ENCODE measurements around the gene XXYLT1.
"Not testable (repeated sequence)": the region's sequence is repeated elsewhere in the genome, so short reads cannot be mapped to it uniquely, and the experiment has no call there.

XXYLT1 gene

DNA sequence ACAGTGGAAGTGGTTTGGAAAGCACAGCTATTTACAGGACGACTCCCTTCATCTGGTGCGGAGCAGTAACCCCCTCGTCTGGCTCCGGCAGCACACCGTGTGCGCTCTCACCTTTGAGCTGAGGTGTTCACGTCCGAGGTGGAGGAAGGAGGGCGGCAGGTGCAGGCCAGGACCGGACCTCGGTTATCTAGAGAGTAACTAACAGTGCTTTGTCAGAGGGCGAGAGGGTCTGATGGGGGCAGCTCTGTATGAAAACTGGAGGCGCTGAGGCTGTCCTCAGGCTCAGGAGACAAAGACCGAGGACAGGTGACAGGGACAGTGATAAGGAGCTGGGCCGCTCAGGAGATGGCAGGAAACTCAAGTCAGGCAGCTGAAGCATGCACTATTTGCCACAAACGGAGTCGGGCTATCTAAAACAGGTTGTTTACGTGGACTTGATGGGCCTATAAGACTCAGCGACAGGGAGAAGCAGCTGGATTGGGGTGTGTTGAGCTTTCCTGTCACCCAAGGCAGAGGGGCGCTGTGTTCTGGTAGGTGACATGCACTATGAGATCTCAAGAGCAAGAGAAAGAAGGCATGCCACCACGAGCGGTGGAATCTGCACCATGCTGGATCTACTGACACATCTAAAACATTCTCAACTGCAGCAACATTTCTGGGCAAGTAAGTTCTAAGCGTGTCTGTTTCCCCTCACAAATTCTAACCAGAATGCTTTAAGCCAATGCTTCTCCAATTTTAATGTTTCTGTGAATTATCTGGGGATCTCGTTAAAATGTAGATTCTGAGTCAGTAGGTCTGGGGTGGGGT, 155.2 kb downstream of the XXYLT1 start:
- no peaks in the 10 kb centered on the region for H3K9me3 ChIP-seq (ENCODE audit: control insufficient read depth, insufficient read depth, low read length)
- no peaks in the 10 kb centered on the region for H3K36me3 ChIP-seq (ENCODE audit: insufficient read depth, low read length)
- H3K9ac ChIP-seq (ENCODE audit: low read depth, low read length) = no peak overlapping the region
- H3K4me1 ChIP-seq (ENCODE audit: insufficient read depth, low read length) = peaks cover 17% of the 10 kb centered on the region

DNA sequence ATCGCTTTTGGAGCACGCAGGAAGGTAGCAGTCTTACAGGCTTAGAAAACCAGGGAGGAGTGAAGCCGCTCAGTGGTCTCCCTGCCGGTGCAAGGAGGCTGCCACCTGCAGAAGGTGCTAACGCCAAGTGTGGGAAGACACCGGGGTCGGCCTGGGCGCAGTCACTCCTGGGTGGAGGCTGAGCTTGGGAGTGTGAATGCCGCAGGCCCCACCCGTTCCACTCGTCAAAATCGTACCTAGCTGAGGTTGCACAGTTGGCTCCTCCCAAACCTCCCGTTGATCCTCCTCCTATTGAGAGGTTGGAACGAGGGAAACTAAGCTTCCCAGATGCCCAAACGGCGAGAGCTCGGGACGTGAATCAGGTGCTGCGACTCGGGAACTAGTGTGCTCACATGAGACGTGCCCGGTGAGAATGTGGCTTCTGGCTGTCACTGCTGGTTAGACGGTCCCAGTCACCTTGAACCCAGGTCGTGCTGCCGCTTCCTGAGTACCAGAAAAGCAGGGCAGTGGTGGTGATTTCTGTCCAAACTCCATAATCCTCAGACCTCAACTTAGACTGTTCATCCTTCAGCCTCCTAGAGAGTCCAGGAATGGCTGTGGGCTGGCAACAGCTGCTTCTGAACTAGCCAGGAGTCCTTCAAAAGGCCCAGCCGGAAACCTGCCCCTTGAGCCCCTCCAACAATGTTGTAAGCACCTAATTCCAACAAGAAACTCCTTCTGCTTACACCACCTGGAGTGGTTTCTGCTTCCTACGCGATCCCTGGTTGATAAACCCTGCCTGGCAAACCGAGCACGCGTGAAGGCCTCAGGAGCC, 156.0 kb downstream of the XXYLT1 start:
- no peaks in the 10 kb centered on the region for H3K36me3 ChIP-seq (ENCODE audit: insufficient read depth, low read length)
- H3K9me3 ChIP-seq (ENCODE audit: control insufficient read depth, insufficient read depth, low read length) = no peaks in the 10 kb centered on the region
- no peak overlapping the region for H3K9ac ChIP-seq (ENCODE audit: low read depth, low read length)
- H3K4me1 ChIP-seq (ENCODE audit: insufficient read depth, low read length) = peaks cover 17% of the 10 kb centered on the region

GRCh38 chr3:195113536-195114425, 157.2 kb downstream of the XXYLT1 start:
- Histone ChIP-seq H3K9ac (ENCODE audit: low read depth, low read length) (no peak overlapping the region), H3K9me3 (ENCODE audit: control insufficient read depth, insufficient read depth, low read length) (no peaks in the 10 kb centered on the region), H3K4me1 (ENCODE audit: insufficient read depth, low read length) (peaks cover 13% of the 10 kb centered on the region), H3K36me3 (ENCODE audit: insufficient read depth, low read length) (no peaks in the 10 kb centered on the region)

GRCh38 chr3:195113048-195113447, 157.9 kb downstream of the XXYLT1 start:
- no peak overlapping the region for H3K9ac ChIP-seq (ENCODE audit: low read depth, low read length)
- H3K4me1 ChIP-seq (ENCODE audit: insufficient read depth, low read length) = peaks cover 6% of the 10 kb centered on the region
- H3K9me3 ChIP-seq (ENCODE audit: control insufficient read depth, insufficient read depth, low read length) = no peaks in the 10 kb centered on the region
- H3K36me3 ChIP-seq (ENCODE audit: insufficient read depth, low read length) = no peaks in the 10 kb centered on the region

GRCh38 chr3:195112361-195112791, 158.6 kb downstream of the XXYLT1 start:
- peaks cover 3% of the 10 kb centered on the region for H3K4me1 ChIP-seq (ENCODE audit: insufficient read depth, low read length)
- no peaks in the 10 kb centered on the region for H3K36me3 ChIP-seq (ENCODE audit: insufficient read depth, low read length)
- H3K9ac ChIP-seq (ENCODE audit: low read depth, low read length) = no peak overlapping the region
- H3K9me3 ChIP-seq (ENCODE audit: control insufficient read depth, insufficient read depth, low read length) = no peaks in the 10 kb centered on the region

GRCh38 chr3:195111766-195112165, 159.2 kb downstream of the XXYLT1 start:
- no peaks in the 10 kb centered on the region for H3K9me3 ChIP-seq (ENCODE audit: control insufficient read depth, insufficient read depth, low read length)
- H3K4me1 ChIP-seq (ENCODE audit: insufficient read depth, low read length) = peaks cover 3% of the 10 kb centered on the region
- H3K36me3 ChIP-seq (ENCODE audit: insufficient read depth, low read length) = no peaks in the 10 kb centered on the region
- no peak overlapping the region for H3K9ac ChIP-seq (ENCODE audit: low read depth, low read length)

DNA sequence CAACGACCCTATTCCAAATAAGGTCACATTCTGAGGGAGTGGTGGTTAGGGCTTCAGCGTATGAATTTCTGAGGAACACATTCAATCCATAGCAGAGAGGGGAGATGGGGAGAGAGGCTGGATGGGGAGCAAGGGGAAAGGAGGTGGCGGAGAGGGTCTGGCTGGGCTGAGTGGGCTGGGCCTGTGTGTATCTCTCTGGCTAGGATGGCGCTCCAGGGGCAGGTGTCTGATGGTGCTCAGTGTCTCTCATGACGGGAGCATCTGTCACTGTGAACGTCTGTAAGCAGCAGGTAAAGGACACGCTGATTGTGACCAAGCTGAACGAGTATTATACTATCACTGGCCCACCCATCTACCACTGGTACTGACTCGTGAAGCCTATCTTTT, 159.6 kb downstream of the XXYLT1 start:
- H3K9ac ChIP-seq (ENCODE audit: low read depth, low read length) = no peak overlapping the region
- no peaks in the 10 kb centered on the region for H3K9me3 ChIP-seq (ENCODE audit: control insufficient read depth, insufficient read depth, low read length)
- H3K36me3 ChIP-seq (ENCODE audit: insufficient read depth, low read length) = no peaks in the 10 kb centered on the region
- peaks cover 3% of the 10 kb centered on the region for H3K4me1 ChIP-seq (ENCODE audit: insufficient read depth, low read length)

DNA sequence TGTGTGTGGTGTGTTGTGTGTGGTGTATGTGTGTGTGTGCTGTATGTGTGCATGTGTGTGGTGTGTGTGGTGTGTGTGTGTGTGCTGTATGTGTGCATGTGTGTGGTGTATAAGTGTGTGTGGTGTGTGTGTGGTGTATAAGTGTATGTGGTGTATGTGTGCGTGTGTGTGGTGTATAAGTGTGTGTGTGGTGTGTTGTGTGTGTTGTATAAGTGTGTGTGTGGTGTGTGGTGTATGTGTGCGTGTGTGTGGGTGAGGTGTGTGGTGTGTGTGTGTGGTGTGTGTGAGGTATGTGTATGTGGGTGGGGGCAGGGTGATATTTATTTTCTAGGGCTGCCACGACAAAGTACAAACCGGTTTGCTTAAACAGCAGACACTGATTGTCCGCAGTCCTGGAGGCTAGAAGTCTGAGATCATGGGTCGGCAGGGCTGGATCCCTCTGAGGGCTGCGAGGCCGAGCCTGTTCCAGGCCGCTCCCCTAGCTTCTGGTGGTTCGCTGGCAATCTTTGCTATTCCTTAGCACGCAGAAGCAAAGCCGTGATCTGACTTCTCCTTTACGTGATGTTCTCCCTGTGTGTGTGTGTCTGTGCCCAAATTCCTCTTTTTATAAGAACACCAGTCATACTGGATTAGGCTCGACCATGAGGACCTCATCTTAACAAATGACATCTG, 160.2 kb downstream of the XXYLT1 start:
- Histone ChIP-seq H3K9ac (ENCODE audit: low read depth, low read length) (no peak overlapping the region), H3K9me3 (ENCODE audit: control insufficient read depth, insufficient read depth, low read length) (no peaks in the 10 kb centered on the region), H3K4me1 (ENCODE audit: insufficient read depth, low read length) (peaks cover 3% of the 10 kb centered on the region; the same call in 1 of the 2 replicates), H3K36me3 (ENCODE audit: insufficient read depth, low read length) (no peaks in the 10 kb centered on the region)

DNA sequence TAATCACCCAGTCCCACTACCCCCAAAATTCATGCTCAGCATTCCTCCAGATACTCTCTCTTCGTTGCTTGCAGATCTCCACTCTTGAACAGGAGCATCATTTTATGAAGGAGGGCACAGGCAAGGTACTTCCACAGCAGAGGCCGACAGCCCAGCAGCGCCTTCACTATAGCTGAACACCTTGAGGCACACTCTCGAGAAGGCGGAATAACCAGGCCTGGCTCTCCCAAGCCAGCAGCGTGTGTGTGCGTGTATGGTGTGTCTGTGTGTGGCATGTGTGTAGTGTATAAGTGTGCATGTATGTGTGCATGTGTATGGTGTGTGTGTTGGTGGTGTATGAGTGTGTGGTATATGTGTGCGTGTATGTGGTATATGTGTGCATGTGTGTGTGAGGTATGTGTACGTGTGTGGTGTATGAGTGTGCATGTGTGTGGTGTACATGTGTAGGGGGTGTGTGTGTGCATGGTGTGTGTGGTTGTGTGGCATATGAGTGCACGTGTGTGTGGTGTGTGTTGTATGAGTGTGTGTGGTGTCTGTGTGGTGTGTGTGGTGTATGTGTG, 161.8 kb downstream of the XXYLT1 start:
- Histone ChIP-seq H3K36me3 (ENCODE audit: insufficient read depth, low read length) (no peaks in the 10 kb centered on the region), H3K4me1 (ENCODE audit: insufficient read depth, low read length) (peaks cover 8% of the 10 kb centered on the region), H3K9me3 (ENCODE audit: control insufficient read depth, insufficient read depth, low read length) (no peaks in the 10 kb centered on the region), H3K9ac (ENCODE audit: low read depth, low read length) (no peak overlapping the region)

GRCh38 chr3:195107593-195107992, 163.4 kb downstream of the XXYLT1 start:
- no peak overlapping the region for H3K9ac ChIP-seq (ENCODE audit: low read depth, low read length)
- peaks cover 16% of the 10 kb centered on the region for H3K4me1 ChIP-seq (ENCODE audit: insufficient read depth, low read length)
- no peaks in the 10 kb centered on the region for H3K9me3 ChIP-seq (ENCODE audit: control insufficient read depth, insufficient read depth, low read length)
- H3K36me3 ChIP-seq (ENCODE audit: insufficient read depth, low read length) = no peaks in the 10 kb centered on the region

- not testable (repeated sequence) for H3K36me3 ChIP-seq (ENCODE audit: insufficient read depth, low read length); H3K9me3 ChIP-seq (ENCODE audit: control insufficient read depth, insufficient read depth, low read length)
- H3K4me1 ChIP-seq (ENCODE audit: insufficient read depth, low read length) = peaks cover 16% of the 10 kb centered on the region
These were observed 163.9 kb downstream of the XXYLT1 start for GRCh38 chr3:195107031-195107430.

GRCh38 chr3:195106418-195106906, 164.5 kb downstream of the XXYLT1 start:
- H3K4me1 ChIP-seq (ENCODE audit: insufficient read depth, low read length) = peaks cover 16% of the 10 kb centered on the region
- H3K9me3 ChIP-seq (ENCODE audit: control insufficient read depth, insufficient read depth, low read length) = no peaks in the 10 kb centered on the region
- no peak overlapping the region for H3K9ac ChIP-seq (ENCODE audit: low read depth, low read length)
- H3K36me3 ChIP-seq (ENCODE audit: insufficient read depth, low read length) = no peaks in the 10 kb centered on the region

More at GRCh38 chr3:195107031-195107430, 163.9 kb downstream of the XXYLT1 start:
- H3K9ac ChIP-seq (ENCODE audit: low read depth, low read length) = not testable (repeated sequence)

DNA sequence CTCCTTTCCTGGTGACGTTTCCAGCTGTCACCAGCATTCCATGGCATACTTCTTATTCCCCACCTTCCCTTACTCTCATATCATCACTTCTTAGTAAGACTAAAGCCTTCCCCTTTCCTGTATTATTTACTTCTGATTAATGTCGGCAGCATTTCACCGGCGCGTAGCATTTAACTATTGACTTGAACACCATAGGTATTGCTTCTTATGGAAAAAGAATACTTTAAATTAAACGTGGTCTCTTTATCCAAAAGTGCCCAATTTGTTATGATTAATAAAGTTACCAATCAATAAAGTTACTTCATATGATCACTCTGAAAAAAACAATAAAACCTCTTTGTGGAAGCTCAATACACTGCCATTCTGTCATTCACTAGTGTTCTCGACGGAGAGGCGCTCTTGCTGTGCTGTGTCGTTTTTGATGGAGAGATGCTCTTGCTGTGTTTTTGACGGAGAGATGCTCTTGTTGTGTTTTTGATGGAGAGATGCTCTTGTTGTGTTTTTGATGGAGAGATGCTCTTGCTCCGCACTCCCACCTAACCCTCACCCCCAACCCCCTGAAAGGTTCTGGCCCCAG, 165.0 kb downstream of the XXYLT1 start:
- Histone ChIP-seq H3K4me1 (ENCODE audit: insufficient read depth, low read length) (peaks cover 16% of the 10 kb centered on the region), H3K9me3 (ENCODE audit: control insufficient read depth, insufficient read depth, low read length) (no peaks in the 10 kb centered on the region), H3K36me3 (ENCODE audit: insufficient read depth, low read length) (no peaks in the 10 kb centered on the region), H3K9ac (ENCODE audit: low read depth, low read length) (no peak overlapping the region)
